ENCODE measurements around the gene TSC2. TPM values are rescaled to one million over a fixed set of nuclear protein-coding genes. Genes with fewer than 3 reads are reported as not detected.

Gene TSC2
- polyA plus RNA-seq, 1 donor (not counting 4 experiments of a cell fraction or from before 2014, with no cell fraction given) = 22.6 TPM

- TF ChIP-seq CTCF (optimal IDR thresholded peaks at IDR 0.05 in 1 of 3, IDR thresholded peaks at IDR 0.05 in 1 of 3, conservative IDR thresholded peaks at IDR 0.05 in 1 of 3; ENCODE audit: extremely low read depth in 1 of 3, insufficient read depth in 2 of 3, low read length in 3 of 3) (no peak), EZH2 (IDR thresholded peaks at IDR 0.05; ENCODE audit: low read length) (no peak)
- H3K27ac ChIP-seq (ENCODE audit: control insufficient read depth, insufficient read depth, low read length) = no peak overlapping the region
- no peaks in the 10 kb centered on the region for H3K27me3 ChIP-seq (ENCODE audit: control insufficient read depth, extremely low read depth, insufficient read depth, low read length)
- H3K9ac ChIP-seq (ENCODE audit: control insufficient read depth, extremely low read depth, insufficient read depth, low read length) = no peak overlapping the region
- H2AFZ ChIP-seq (ENCODE audit: control insufficient read depth, low read length) = no peak overlapping the region
- no peak for DNase-seq (ENCODE audit: low read depth, low spot score)
- no peaks in the 10 kb centered on the region for H3K79me2 ChIP-seq (ENCODE audit: control insufficient read depth, insufficient read depth, low read length)
- dilution Hi-C loops (cut with MboI; ENCODE audit: extremely low pct_ligation_motif_present, low sequenced_read_pairs) = no loop called here
- H3K4me3 ChIP-seq (ENCODE audit: control insufficient read depth in 2 of 3, extremely low read depth in 1 of 3, insufficient read depth in 2 of 3, low read depth in 1 of 3, low read length in 3 of 3) = no peak overlapping the region
- H4K20me1 ChIP-seq (ENCODE audit: control insufficient read depth, extremely low read depth, insufficient read depth, low read length) = peaks cover 2% of the 10 kb centered on the region
- FAIRE-seq = no peak
- no peak overlapping the region for H3K4me2 ChIP-seq (ENCODE audit: control insufficient read depth, extremely low read depth, insufficient read depth, low read depth, low read length)
- H3K4me1 ChIP-seq (ENCODE audit: control insufficient read depth, extremely low read depth, insufficient read depth, low read length) = peaks cover 15% of the 10 kb centered on the region
- no peaks in the 10 kb centered on the region for H3K9me1 ChIP-seq (ENCODE audit: control insufficient read depth, extremely low read depth, insufficient read depth, low read length)
- H3K9me3 ChIP-seq (ENCODE audit: control insufficient read depth, low read depth, low read length) = no peaks in the 10 kb centered on the region
- H3K36me3 ChIP-seq (ENCODE audit: control insufficient read depth in 2 of 2, extremely low read depth in 1 of 2, insufficient read depth in 2 of 2, low read length in 2 of 2) = peaks cover 27 to 34% of the 10 kb centered on the region in 2 experiments
Measured at GRCh38 chr16:2079991-2080390, 32.2 kb downstream of the TSC2 start.

GRCh38 chr16:2081201-2082084 lies 33.7 kb downstream of the TSC2 start:
- Histone ChIP-seq H2AFZ (ENCODE audit: control insufficient read depth, low read length) (no peak overlapping the region), H3K4me2 (ENCODE audit: control insufficient read depth, extremely low read depth, insufficient read depth, low read depth, low read length) (no peak overlapping the region), H4K20me1 (ENCODE audit: control insufficient read depth, extremely low read depth, insufficient read depth, low read length) (peaks cover 4% of the 10 kb centered on the region), H3K27ac (ENCODE audit: control insufficient read depth, insufficient read depth, low read length) (no peak overlapping the region), H3K79me2 (ENCODE audit: control insufficient read depth, insufficient read depth, low read length) (no peaks in the 10 kb centered on the region), H3K9me1 (ENCODE audit: control insufficient read depth, extremely low read depth, insufficient read depth, low read length) (no peaks in the 10 kb centered on the region), H3K9ac (ENCODE audit: control insufficient read depth, extremely low read depth, insufficient read depth, low read length) (no peak overlapping the region), H3K4me1 (ENCODE audit: control insufficient read depth, extremely low read depth, insufficient read depth, low read length) (peaks cover 15% of the 10 kb centered on the region), H3K36me3 (ENCODE audit: control insufficient read depth in 2 of 2, extremely low read depth in 1 of 2, insufficient read depth in 2 of 2, low read length in 2 of 2) (peaks cover 28 to 32% of the 10 kb centered on the region in 2 experiments), H3K4me3 (ENCODE audit: control insufficient read depth in 2 of 3, extremely low read depth in 1 of 3, insufficient read depth in 2 of 3, low read depth in 1 of 3, low read length in 3 of 3) (no peak overlapping the region), H3K9me3 (ENCODE audit: control insufficient read depth, low read depth, low read length) (no peaks in the 10 kb centered on the region), H3K27me3 (ENCODE audit: control insufficient read depth, extremely low read depth, insufficient read depth, low read length) (no peaks in the 10 kb centered on the region)
- DNase-seq (ENCODE audit: low read depth, low spot score) = no peak
- dilution Hi-C loops (cut with MboI; ENCODE audit: extremely low pct_ligation_motif_present, low sequenced_read_pairs) = no loop called here
- no peak for FAIRE-seq
- TF ChIP-seq CTCF (optimal IDR thresholded peaks at IDR 0.05 in 1 of 3, IDR thresholded peaks at IDR 0.05 in 1 of 3, conservative IDR thresholded peaks at IDR 0.05 in 1 of 3; ENCODE audit: extremely low read depth in 1 of 3, insufficient read depth in 2 of 3, low read length in 3 of 3) (no peak), EZH2 (IDR thresholded peaks at IDR 0.05; ENCODE audit: low read length) (no peak)

Measured in keratinocyte (primary cell).